ENCODE measurements around the gene TBC1D16. TPM values are rescaled to one million over a fixed set of nuclear protein-coding genes. Genes with fewer than 3 reads are reported as not detected.
A peak's percentile ranks its signal among the peaks of the same experiment; 100 is the strongest.

Gene TBC1D16, protein sequence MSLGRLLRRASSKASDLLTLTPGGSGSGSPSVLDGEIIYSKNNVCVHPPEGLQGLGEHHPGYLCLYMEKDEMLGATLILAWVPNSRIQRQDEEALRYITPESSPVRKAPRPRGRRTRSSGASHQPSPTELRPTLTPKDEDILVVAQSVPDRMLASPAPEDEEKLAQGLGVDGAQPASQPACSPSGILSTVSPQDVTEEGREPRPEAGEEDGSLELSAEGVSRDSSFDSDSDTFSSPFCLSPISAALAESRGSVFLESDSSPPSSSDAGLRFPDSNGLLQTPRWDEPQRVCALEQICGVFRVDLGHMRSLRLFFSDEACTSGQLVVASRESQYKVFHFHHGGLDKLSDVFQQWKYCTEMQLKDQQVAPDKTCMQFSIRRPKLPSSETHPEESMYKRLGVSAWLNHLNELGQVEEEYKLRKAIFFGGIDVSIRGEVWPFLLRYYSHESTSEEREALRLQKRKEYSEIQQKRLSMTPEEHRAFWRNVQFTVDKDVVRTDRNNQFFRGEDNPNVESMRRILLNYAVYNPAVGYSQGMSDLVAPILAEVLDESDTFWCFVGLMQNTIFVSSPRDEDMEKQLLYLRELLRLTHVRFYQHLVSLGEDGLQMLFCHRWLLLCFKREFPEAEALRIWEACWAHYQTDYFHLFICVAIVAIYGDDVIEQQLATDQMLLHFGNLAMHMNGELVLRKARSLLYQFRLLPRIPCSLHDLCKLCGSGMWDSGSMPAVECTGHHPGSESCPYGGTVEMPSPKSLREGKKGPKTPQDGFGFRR
- 47.5 and 53.6 TPM in 2 replicates for total RNA-seq (2014; rRNA removed)
- polyA plus RNA-seq (2012), result 24.1 TPM

DNA sequence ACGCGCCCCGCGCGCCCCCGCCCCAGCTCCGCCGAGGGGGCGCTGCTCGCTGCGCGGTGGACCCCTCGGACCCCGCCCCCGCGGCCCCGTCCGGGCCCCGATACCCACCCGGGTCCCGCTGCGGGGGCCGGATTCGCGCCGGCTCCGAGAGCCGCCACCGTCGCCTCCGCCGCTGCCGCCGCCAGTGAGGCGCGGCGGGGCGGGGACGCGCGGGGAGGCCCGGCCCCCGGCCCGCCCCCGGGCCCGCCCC is at the start of gene TBC1D16:
TBC1D16 (minus strand) TSS at position 186 of the 250 bp plus-strand sequence. CDS start 22,325 bp downstream, outside the sequence.
- no peak for DNase-seq (ENCODE audit: low read depth)

DNA sequence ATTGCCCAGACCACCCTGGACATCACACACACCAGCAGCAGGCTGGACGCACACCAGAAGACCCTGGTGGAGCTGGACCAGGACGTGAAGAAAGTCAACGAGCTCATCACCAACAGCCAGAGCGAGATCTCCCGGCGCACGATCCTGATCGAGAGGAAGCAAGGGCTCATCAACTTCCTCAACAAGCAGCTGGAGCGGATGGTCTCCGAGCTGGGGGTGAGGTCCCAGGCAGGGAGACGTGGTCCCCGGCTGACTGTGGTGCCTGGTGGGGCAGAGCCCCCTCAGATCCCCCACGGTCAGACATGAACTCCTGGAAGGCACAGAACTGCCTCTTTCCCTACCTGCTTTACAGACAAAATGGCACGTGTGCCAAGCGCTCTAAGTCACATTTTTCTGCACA is 49.1 kb upstream of the TBC1D16 start:
- DNase-seq (ENCODE audit: low read depth), result no peak

DNA sequence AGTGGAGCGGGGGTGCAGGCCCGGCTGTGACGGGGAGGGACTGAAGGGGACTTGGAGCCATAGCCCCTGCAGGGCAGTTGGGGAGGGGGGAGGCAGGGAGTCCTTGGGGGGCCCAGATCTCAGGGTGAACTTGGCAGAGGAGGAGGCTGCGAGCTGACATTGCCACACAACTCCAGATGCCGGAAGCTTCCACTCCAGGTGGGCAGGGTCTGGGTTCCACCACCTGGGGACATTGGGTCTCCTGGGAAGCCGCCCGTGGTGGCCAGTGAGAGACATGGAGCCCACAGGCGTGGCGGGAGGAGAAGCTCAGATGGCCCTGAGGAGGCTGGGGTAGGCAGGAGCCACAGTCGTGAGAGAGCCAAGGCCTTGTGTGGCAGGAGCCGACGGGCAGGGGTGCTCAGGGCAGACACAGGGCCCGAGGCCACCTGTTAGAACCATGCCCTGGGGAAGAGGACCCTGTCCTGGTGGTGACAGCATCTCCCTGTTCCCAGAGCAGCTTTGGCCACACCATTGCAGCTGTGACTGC is 47.5 kb upstream of the TBC1D16 start:
- no peak for DNase-seq (ENCODE audit: low read depth)

DNA sequence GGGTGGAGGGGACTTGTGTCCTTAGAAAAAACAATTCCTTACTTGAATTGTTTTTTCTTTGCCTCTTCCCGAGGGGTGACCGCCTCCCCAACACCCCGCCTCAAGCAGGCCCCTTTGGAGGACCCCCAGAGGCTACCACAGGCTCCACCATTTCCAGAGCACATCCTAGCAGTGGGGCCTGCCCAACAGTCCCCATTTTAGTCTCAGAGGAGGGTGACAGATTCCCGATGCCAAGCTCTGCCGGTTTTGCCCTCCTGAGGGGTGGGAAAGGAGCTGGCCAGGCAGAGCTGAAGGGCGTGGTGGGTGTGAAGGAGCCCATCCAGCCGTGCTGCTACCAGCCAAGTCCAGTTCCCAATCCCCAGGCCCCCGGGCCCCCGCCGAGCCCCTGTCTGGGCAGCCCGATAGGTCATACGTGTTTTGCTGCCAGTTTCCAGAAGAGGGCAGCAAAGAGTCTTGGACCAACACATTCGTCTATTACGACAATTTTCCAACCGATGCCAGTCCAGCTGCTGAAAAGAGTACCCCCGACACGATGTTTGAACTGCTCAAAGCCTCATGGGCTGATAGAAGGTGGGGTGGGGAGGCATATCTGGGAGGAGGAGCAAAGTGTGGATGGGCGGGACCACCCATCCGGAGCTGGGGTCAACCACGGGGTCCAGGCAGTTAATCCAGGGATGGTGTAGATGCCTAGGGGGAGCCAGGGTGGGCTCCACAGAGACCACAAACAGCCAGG is 46.9 kb upstream of the TBC1D16 start:
- DNase-seq (ENCODE audit: low read depth), result peak; percentile 68

DNA sequence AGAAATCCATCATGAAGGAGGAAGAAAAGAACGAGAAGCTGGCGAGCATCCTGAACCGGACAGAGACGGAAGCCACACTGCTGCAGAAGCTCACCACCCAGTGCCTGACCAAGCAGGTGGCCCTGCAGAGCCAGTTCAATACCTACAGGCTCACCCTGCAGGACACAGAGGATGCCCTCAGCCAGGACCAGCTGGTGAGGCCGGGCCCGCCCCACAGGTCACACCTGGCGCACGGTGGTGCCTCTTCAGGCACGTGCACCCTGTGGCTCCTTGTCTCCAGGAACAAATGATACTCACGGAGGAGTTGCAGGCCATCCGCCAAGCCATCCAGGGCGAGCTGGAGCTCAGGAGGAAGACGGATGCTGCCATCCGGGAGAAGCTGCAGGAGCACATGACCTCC is 45.9 kb upstream of the TBC1D16 start:
- DNase-seq (ENCODE audit: low read depth), result no peak

DNA sequence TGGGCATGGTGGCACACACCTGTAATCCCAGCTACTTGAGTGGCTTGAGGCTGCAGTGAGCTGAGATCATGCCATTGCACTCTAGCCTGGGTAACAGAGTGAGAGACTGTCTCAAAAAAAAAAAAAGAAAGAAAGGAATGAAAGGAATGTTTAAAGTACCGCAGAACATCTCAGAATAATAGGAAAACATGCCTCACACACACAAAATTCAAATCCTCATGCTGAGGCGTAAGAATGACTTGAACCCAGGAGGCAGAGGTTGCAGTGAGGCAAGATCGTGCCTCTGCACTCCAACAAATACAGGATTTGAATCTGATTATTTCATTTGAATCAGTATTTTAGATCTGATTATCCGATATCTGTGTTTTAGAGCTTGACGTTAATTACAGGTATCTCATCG is 44.4 kb upstream of the TBC1D16 start:
- peak; percentile 9 for DNase-seq (ENCODE audit: low read depth)

DNA sequence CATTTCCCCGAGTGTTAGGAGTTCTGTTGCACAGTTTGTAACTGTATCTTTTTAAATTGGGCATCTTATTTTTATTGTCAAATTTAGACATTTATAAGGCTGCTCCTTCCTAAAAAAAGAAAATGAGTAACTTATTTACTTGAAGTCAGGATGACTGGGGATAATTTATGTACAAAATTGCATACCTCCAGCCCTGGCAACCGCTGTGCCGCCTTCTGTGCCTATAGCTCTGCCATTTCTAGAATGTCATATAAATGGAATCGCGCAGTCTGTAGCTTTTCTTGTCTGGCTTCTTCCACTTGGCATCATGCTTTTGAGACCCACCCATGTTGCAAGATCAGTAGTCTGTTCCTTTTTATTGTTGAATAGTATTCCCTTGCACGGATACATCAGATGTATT is 36.7 kb upstream of the TBC1D16 start:
- DNase-seq (ENCODE audit: low read depth), result no peak

DNA sequence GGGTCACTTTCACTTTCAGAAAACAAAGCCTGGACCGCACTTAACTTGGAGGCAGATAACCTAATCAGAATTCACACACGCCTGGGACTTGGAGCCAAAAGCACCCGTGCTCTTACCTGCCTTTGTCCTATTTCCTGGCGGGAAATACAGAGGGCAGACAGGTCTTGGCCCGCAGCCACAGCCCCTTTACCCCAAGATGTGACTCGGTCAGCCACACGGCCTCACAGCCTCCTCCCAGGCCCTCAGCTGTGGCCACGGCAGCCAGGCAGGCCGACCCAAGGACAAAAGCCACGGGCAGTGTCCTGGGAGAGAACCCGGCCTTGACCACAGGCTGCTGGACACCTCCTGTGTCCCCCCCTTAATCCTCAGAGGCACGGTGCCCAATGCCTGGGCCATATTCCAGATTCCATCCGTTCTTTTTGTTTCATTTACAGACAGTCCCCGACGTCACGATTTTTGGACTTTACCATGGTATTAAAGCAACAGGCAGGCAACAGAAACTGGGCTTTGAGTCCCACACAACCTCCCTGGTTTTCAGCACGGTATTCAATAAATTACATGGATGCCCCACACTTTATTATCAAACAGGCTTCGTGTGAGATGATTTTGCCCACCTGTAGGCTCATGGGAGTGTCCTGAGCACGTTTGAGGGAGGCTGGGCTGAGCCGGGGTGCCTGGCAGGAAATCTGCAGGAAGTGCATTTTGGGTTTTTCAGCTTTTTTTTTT is 35.6 kb upstream of the TBC1D16 start:
- peak; percentile 34 for DNase-seq (ENCODE audit: low read depth)

DNA sequence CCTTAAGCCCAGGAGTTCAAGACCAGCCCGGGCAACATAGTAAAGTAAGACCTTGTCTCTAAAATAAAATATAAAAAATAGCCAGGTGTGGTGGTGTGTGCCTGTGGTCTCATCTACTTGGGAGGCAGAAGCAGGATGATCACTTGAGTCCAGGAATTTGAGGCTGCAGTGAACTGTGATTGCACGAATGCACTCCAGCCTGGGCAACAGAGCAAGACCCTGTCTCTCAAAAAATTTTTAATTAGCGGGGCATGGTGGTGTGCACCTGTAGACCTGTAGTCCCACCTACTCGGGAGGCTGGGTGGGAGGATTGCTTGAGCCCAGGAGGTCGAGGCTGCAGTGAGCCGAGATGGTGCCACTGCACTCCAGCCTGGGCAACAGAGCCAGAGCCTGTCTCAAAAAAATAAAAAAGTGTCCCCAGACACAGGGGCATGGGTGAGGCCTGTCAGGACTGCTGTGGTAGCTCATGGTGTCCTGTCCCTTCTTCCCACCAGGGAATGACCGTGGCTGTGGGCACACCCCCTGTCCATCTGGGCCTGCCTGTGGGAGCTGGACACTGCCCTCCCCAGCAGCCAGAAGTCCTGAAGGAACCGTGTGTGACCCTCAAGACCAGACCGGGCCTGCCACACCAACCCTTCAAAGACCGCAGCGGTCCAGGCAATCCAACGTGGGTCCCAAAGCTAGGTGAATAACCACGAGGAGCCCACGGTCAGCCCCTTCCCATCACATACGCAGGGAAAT is 34.9 kb upstream of the TBC1D16 start:
- DNase-seq (ENCODE audit: low read depth), result no peak

DNA sequence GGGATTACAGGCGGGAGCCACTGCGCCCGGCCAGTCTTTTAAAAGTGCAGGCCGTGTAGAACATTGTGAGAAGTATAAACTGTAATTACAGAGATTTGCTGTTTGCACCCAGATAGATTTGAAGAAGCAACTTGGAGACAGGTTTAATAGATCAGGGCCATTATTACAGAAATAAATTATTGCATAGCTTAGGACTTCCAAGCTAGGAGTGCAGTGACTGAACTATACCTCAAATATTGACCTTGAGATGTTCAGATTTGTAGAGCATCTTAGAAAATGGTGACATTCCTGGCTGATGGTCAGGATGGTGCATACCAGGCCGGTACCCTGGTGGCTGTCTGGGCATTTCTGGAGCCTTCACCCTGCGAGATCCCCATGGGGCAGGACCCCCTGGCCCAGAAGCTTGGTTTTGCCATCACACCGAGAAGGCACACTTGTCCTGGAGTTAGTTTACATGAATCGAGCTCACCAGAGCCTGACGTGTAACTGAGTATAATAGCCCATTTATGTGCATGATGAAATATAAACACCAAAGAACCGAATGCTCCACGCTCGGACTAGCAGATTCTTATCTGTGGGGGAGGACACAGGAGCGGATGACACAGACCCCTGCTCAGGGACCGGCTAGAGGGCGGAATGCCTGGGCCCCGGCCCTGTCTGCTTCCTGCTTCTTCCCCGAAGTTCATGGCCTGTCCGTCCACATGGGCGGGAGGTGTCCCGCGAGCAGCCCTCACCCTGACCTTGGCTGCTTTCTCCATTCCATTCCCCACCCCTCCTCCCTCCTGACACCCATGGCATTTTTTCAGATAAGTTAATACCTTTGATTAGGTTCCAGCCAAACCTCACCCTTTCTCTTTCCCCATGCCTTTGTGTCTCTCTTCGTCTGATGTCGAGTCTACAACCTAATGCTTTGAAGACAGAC is 32.9 kb upstream of the TBC1D16 start:
- no peak for DNase-seq (ENCODE audit: low read depth)

DNA sequence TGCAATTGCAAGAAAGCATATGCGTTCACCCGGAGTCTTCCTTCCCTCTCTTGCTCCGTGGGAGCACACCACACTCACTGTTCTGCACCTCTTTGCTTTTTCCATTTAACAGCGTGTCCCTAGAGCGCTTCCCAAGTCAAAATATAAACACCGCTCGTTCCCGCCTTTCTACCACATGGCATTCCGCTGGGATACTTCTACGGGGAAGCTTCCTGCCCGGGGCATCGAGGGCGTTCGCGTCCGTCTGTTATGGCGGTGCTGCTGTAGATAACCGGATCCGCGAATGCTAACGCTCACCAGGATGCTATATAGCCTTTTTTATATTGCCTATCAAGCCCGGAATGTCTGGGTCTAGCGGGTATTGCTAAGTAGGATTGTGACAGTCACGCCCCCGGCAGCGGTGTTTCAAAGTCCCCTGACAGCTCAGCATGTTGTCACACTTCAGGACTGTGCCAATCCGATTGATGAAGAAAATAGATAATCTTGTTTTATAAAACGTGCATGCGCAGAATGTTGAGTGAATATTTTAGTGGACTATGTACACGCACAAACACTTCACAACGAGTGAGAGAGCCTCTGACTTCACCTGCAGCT is 31.8 kb upstream of the TBC1D16 start:
- DNase-seq (ENCODE audit: low read depth), result no peak

DNA sequence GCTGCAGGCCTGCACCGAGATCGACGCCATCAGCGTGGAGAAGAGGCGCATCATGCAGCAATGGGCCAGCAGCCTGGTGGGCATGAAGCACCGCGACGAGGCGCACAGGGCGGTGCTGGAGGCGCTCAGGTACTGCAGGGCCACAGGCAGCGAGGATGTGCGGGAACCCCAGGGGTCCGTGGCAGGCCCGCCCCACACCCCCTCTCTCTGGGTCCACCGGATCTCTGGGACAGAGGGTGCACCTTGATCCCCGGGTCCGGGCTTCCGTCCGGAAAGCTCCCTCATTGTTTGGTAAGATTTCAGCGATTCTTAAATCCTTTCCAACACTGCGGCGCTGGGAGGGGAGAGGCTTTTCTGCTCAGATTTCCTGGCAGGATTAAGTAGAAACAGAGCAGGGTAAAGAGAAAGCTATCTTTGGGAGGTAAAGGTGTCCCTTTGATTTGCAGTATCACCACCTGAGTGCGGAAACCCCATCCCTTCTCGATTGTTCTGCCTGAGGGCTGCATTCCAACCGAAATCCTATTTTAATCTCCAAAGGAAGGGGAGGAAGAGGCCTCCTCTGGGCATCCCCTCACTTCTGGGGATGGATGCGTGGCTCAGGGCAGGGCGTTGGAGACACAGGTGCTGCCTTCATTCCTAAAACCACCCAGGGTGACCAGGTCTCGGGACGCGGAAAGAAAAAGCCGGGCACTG is 30.0 kb upstream of the TBC1D16 start:
- DNase-seq (ENCODE audit: low read depth), result no peak

DNA sequence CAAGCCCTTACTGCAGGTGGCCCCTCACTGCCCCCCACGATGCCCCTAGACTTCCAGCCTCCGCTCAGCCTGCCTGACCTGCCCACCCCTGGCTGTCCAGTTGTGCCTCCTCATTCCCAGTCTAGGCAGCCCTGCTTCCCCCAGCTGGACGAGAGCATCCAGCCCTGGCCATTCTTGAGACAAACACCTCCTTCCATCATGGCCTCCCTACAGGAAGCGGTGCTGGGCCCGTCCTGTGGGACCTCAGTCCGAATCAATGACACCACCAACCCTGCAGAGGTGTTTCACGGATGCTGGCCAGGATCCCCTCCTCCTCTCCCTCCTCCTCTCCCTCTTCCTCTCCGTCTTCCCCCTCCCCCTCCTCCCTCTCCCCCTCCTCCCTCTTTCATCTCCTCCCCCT is 29.0 kb upstream of the TBC1D16 start:
- no peak for DNase-seq (ENCODE audit: low read depth)

DNA sequence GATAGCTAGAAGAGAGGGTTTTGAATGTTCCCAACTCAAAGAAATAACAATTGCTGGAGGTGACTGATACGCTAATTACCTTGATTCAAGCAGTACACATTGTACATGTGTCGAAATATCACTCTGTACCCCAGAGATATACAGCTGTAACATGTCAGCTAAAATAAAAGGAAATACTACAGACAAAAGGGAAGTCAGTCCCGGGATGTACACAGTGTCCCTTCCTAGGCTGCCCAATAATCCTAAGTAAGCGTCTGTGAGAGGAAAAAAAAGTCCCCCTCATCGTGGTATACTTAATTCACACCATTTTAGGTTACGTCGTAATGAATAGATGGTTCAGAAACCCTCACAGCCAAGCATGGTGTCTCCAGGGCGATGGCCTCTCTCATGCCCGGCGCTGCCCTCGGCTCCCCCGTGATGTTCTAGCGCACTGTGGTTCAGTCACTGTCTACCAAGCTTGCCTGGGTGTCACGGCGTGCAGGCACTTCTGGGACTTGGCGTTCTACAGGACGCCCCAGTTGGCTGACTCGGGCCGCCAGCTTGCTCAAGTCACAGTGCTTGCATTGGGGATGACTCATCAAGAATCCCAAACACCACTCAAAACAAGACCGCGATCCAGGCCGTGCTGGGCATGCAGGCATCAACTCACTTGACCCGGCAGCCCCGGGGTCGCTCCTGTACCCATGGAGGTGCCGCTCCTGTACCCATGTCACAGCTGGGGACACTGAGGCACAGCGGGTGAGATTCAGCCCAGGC is 28.3 kb upstream of the TBC1D16 start:
- DNase-seq (ENCODE audit: low read depth), result peak; percentile 80

DNA sequence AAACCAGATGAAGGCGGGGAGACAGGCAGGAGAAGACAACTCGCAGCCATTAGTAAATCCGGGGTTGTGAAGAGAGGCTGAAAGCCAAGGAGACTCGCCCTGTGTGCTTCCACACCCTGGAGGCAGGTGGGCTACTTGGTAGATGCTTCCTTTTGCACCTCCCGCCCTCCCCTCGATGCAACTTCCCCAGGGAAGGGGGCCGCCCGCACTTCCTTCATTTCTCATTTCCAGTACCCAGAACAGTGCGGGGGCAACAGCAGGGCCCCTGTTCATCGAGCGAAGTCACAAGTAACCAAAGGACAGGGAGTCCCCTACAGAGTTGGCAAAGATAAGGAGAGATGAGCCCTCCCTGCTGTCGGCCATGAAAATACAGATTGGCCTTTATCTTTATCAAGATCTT is 25.7 kb upstream of the TBC1D16 start:
- DNase-seq (ENCODE audit: low read depth), result no peak

DNA sequence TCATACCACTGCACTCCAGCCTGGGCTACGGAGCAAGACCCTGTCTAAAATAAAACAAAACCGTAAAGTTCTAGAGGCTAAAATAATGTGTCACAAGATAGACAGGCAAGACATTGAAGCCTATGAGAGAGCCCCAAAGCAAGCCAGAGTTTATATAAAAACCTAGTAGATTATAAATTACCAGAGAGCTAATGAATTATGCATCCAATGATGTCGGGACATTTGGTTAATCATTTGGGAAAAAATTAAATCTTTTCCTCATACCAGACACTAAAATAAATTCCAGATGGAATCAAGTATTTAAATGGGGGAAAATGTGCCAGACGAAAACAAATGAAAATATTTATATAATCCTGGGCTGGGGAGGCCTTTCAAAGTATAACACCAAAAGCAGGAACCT is 25.0 kb upstream of the TBC1D16 start:
- DNase-seq (ENCODE audit: low read depth), result no peak

DNA sequence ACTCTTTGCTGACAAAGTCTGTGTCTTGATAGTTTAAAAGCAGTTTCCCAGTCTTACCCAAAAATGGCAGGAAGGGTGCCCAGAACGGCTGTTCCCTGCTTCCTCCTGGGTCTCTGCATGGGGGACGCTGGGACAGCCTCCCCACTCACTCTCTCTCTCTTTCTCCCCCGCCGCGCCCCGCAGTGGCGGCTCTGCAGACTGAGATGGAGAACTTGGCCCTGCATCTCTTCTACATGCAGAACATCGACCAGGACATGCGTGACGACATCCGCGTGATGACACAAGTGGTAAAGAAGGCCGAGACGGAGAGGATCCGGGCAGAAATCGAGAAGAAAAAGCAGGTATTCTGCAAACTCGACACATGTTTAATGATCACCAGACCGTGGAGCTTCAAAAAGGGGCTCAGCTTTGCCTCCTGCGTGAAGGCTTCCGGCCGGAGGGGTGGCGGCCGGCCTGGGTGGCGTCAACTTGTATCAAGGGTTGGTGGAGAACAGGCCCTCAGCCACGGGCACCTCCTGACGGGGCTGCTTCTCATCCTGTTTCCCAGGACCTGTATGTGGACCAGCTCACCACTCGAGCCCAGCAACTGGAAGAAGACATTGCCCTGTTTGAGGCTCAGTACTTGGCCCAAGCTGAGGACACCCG is 22.8 kb upstream of the TBC1D16 start:
- no peak for DNase-seq (ENCODE audit: low read depth)

All from LHCN-M2 (cell line).